Activated naive CD8-positive, alpha-beta T cell treated with anti-CD3 and anti-CD28 coated beads, Interleukin-2, amount 10 ng/mL, durations not matched to agents 7 days and 5 days (primary cell): ENCODE data around the gene IL17F. TPM values are rescaled to one million over a fixed set of nuclear protein-coding genes. Genes with fewer than 3 reads are reported as not detected.

Source experiments
- ATAC-seq: fragments of 150-1000 bp; cut with Tn5 transposase; one replicate; pipeline ENCODE4 v1.10.0; 2021; ENCODE audit warnings: low read depth, moderate library complexity
- POLR2A ChIA-PET: fragments of 350-600 bp; sonication (Branson Sonifier 250); formaldehyde crosslinking; loops from one replicate; lab custom pipeline; 2021; ENCODE audit warnings: antibody characterized with exemption; lab: Charles Lee
- DNase-seq: peaks from one replicate; pipeline ENCODE4 v3.0.0; 2021
- H3K27ac Mint-ChIP-seq: one replicate; pipeline ENCODE4 v1.8.0; 2022; ENCODE audit warnings: mild to moderate bottlenecking, mixed read lengths
- H3K27me3 Mint-ChIP-seq: one replicate; pipeline ENCODE4 v1.8.0; 2022; ENCODE audit warnings: mild to moderate bottlenecking, moderate library complexity, mixed read lengths
- H3K36me3 Mint-ChIP-seq: one replicate; pipeline ENCODE4 v1.8.0; 2021; ENCODE audit warnings: mild to moderate bottlenecking, mixed read lengths
- H3K4me1 Mint-ChIP-seq: one replicate; pipeline ENCODE4 v1.8.0; 2021; ENCODE audit warnings: mixed read lengths
- H3K4me3 Mint-ChIP-seq: one replicate; pipeline ENCODE4 v1.8.0; 2022; ENCODE audit warnings: mild to moderate bottlenecking, moderate library complexity, mixed read lengths
- H3K9me3 Mint-ChIP-seq: one replicate; pipeline ENCODE4 v1.8.0; 2021; ENCODE audit warnings: mixed read lengths
- total RNA-seq, 2 experiments: library from RNA; stranded (reverse); gene quantifications; one replicate each; pipeline ENCODE4 v1.2.3, GENCODE V29; 2021

Gene IL17F
- total RNA-seq, 2 experiments from 2014 or later: not detected

DNA sequence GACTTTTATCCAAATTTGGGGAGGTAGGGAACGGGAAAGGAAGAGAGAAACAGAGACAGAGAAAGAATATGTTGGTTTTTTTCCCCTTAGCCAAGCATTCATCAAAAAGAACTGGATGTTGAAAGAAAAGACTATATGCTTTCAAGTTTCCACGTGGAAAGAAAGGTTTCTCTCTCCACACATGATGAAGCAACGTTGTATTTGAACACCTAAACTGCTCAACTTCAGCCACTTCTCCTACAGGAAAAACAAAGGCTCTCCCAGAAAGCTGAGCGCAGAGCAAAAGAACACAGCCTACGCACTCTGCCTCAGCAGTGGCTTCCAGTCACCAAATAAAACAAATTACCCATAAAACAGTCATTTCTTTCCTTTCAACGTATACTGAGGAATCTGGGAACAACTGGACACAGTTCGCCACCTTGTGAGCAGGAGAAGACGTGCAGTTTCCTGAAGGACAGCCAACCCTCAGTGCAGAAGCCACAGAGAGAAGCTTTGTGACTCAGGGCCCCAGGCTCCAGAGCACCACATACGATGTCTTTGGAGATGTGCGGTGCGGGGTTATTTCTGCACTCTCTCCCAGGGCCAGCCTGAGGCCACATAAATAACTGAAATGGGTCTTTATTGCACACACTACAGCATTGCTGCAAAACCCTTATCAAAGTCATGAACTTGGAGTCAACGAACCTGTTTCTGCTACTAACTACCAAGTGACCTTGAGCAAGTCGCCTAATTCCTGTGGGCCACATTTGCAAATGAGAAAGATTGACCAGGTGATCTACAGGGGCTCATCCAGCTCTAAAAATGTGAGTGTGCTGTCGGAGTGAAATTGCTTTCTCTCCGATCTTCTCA, 10.1 kb downstream of the IL17F start:
- Mint-ChIP-seq H3K36me3 (no peaks in the 10 kb centered on the region), H3K27ac (no peak overlapping the region), H3K4me3 (no peak overlapping the region), H3K4me1 (peaks cover 10% of the 10 kb centered on the region), H3K27me3 (peaks cover 72% of the 10 kb centered on the region), H3K9me3 (no peaks in the 10 kb centered on the region)
- DNase-seq: no peak
- POLR2A ChIA-PET: no interaction called here
- peak; percentile 50 for ATAC-seq

- ATAC-seq: no peak
- Mint-ChIP-seq H3K27ac (no peak overlapping the region), H3K27me3 (peaks cover 71% of the 10 kb centered on the region), H3K36me3 (no peaks in the 10 kb centered on the region), H3K4me3 (no peak overlapping the region), H3K4me1 (peaks cover 13% of the 10 kb centered on the region), H3K9me3 (no peaks in the 10 kb centered on the region)
- POLR2A ChIA-PET: no interaction called here
- DNase-seq: no peak
These were observed 11.3 kb downstream of the IL17F start for GRCh38 chr6:52233005-52233404.

- no peak overlapping the region for H3K27ac Mint-ChIP-seq
- no peak overlapping the region for H3K4me3 Mint-ChIP-seq
- ATAC-seq (peak; percentile 14), DNase-seq (peak; percentile 51)
- POLR2A ChIA-PET: no interaction called here
- H3K4me1 Mint-ChIP-seq: peaks cover 23% of the 10 kb centered on the region
- H3K27me3 Mint-ChIP-seq: peaks cover 69% of the 10 kb centered on the region
- no peaks in the 10 kb centered on the region for H3K36me3 Mint-ChIP-seq
- H3K9me3 Mint-ChIP-seq: no peaks in the 10 kb centered on the region
These were observed 12.7 kb downstream of the IL17F start for GRCh38 chr6:52231406-52232127.

- peaks cover 23% of the 10 kb centered on the region for H3K4me1 Mint-ChIP-seq
- H3K27ac Mint-ChIP-seq: no peak overlapping the region
- no peaks in the 10 kb centered on the region for H3K36me3 Mint-ChIP-seq
- no peak for ATAC-seq
- POLR2A ChIA-PET: no interaction called here
- no peak overlapping the region for H3K4me3 Mint-ChIP-seq
- no peaks in the 10 kb centered on the region for H3K9me3 Mint-ChIP-seq
- DNase-seq: no peak
- H3K27me3 Mint-ChIP-seq: peaks cover 65% of the 10 kb centered on the region
These were observed 13.6 kb downstream of the IL17F start for GRCh38 chr6:52230685-52231084.

GRCh38 chr6:52227495-52227894, 16.8 kb downstream of the IL17F start:
- DNase-seq (peak; percentile 38), ATAC-seq (peak; percentile 98)
- H3K4me3 Mint-ChIP-seq: no peak overlapping the region
- no peaks in the 10 kb centered on the region for H3K9me3 Mint-ChIP-seq
- H3K27ac Mint-ChIP-seq: no peak overlapping the region
- peaks cover 23% of the 10 kb centered on the region for H3K4me1 Mint-ChIP-seq
- no peaks in the 10 kb centered on the region for H3K36me3 Mint-ChIP-seq
- peaks cover 65% of the 10 kb centered on the region for H3K27me3 Mint-ChIP-seq
- POLR2A ChIA-PET: no interaction called here

GRCh38 chr6:52221302-52221701, 23.0 kb downstream of the IL17F start:
- ATAC-seq: no peak
- H3K9me3 Mint-ChIP-seq: no peaks in the 10 kb centered on the region
- no peak for DNase-seq
- no peaks in the 10 kb centered on the region for H3K36me3 Mint-ChIP-seq
- H3K4me3 Mint-ChIP-seq: no peak overlapping the region
- POLR2A ChIA-PET: no interaction called here
- peaks cover 7% of the 10 kb centered on the region for H3K4me1 Mint-ChIP-seq
- no peak overlapping the region for H3K27ac Mint-ChIP-seq
- H3K27me3 Mint-ChIP-seq: peaks cover 55% of the 10 kb centered on the region

DNA sequence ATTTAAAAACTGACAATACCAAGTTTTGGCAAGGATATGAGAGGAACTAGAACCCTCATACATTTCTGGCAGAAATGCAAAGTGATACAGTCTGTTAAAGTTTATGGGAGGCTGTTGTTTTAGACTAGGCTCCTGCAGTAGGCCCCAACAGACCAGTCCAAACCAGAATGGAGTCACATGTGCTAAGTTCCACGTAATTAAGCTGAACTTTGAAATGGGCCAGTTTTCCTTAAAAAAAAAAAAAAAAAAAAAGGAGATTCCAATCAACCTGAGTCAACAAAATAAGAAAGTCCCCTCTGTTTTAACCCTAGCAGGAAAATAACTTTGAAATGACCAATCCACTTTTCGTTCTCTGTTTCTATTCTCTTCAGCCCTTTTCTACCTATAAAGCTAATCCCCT, 26.5 kb downstream of the IL17F start:
- POLR2A ChIA-PET: no interaction called here
- ATAC-seq: no peak
- peaks cover 33% of the 10 kb centered on the region for H3K27me3 Mint-ChIP-seq
- no peak overlapping the region for H3K4me3 Mint-ChIP-seq
- peaks cover 7% of the 10 kb centered on the region for H3K4me1 Mint-ChIP-seq
- no peak overlapping the region for H3K27ac Mint-ChIP-seq
- no peaks in the 10 kb centered on the region for H3K36me3 Mint-ChIP-seq
- no peak for DNase-seq
- H3K9me3 Mint-ChIP-seq: no peaks in the 10 kb centered on the region

GRCh38 chr6:52216932-52217575, 27.2 kb downstream of the IL17F start:
- Mint-ChIP-seq H3K4me3 (no peak overlapping the region), H3K9me3 (no peaks in the 10 kb centered on the region), H3K4me1 (peaks cover 7% of the 10 kb centered on the region), H3K27ac (no peak overlapping the region), H3K36me3 (no peaks in the 10 kb centered on the region), H3K27me3 (peaks cover 36% of the 10 kb centered on the region)
- no peak for ATAC-seq
- POLR2A ChIA-PET: no interaction called here
- DNase-seq: no peak

GRCh38 chr6:52215787-52216186, 28.5 kb downstream of the IL17F start:
- POLR2A ChIA-PET: no interaction called here
- H3K9me3 Mint-ChIP-seq: no peaks in the 10 kb centered on the region
- H3K27ac Mint-ChIP-seq: no peak overlapping the region
- H3K36me3 Mint-ChIP-seq: no peaks in the 10 kb centered on the region
- peaks cover 40% of the 10 kb centered on the region for H3K27me3 Mint-ChIP-seq
- no peak overlapping the region for H3K4me3 Mint-ChIP-seq
- DNase-seq: no peak
- H3K4me1 Mint-ChIP-seq: no peaks in the 10 kb centered on the region
- ATAC-seq: no peak

- no peak for DNase-seq
- Mint-ChIP-seq H3K36me3 (no peaks in the 10 kb centered on the region), H3K4me1 (no peaks in the 10 kb centered on the region), H3K4me3 (no peak overlapping the region), H3K27me3 (peaks cover 36% of the 10 kb centered on the region), H3K9me3 (no peaks in the 10 kb centered on the region), H3K27ac (no peak overlapping the region)
- ATAC-seq: no peak
- POLR2A ChIA-PET: no interaction called here
These were observed 31.2 kb downstream of the IL17F start for GRCh38 chr6:52213127-52213526.

- H3K27me3 Mint-ChIP-seq: peaks cover 51% of the 10 kb centered on the region
- POLR2A ChIA-PET: no interaction called here
- H3K27ac Mint-ChIP-seq: no peak overlapping the region
- no peaks in the 10 kb centered on the region for H3K9me3 Mint-ChIP-seq
- H3K36me3 Mint-ChIP-seq: no peaks in the 10 kb centered on the region
- H3K4me1 Mint-ChIP-seq: no peaks in the 10 kb centered on the region
- DNase-seq (no peak), ATAC-seq (no peak)
- H3K4me3 Mint-ChIP-seq: no peak overlapping the region
These were observed 34.1 kb downstream of the IL17F start for GRCh38 chr6:52210227-52210626.

- no peaks in the 10 kb centered on the region for H3K9me3 Mint-ChIP-seq
- H3K27me3 Mint-ChIP-seq: peaks cover 51% of the 10 kb centered on the region
- no peak for ATAC-seq
- no peak overlapping the region for H3K27ac Mint-ChIP-seq
- no peaks in the 10 kb centered on the region for H3K4me1 Mint-ChIP-seq
- POLR2A ChIA-PET: no interaction called here
- H3K4me3 Mint-ChIP-seq: no peak overlapping the region
- H3K36me3 Mint-ChIP-seq: no peaks in the 10 kb centered on the region
- DNase-seq: no peak
These were observed 34.5 kb downstream of the IL17F start for GRCh38 chr6:52209770-52210169.

- Mint-ChIP-seq H3K36me3 (no peaks in the 10 kb centered on the region), H3K9me3 (no peaks in the 10 kb centered on the region), H3K4me3 (no peak overlapping the region), H3K27me3 (peaks cover 54% of the 10 kb centered on the region), H3K4me1 (no peaks in the 10 kb centered on the region), H3K27ac (no peak overlapping the region)
- POLR2A ChIA-PET: no interaction called here
- ATAC-seq (no peak), DNase-seq (no peak)
These were observed 35.7 kb downstream of the IL17F start for GRCh38 chr6:52208612-52209011.
